HEK293 (cell line): ENCODE measurements around the gene KRT13.

Experiments used
- CTCF ChIA-PET: fragments of 350-600 bp; formaldehyde crosslinking; extraction: SDS; loops from one replicate; lab custom pipeline; 2021; ENCODE audit warnings: antibody characterized with exemption; lab: Yijun Ruan, JAX
- POLR2A ChIA-PET: fragments of 300-600 bp; formaldehyde crosslinking; extraction: SDS; loops from one replicate; lab custom pipeline; 2020; ENCODE audit warnings: antibody characterized with exemption, inconsistent platforms; lab: Yijun Ruan, JAX
- H3K27ac ChIP-seq: fragments of 200-500 bp; sonication (Bioruptor generic); 2 replicates; pipeline ENCODE4 v1.5.1; 2014; ENCODE audit warnings: low read depth, low read length, control low read depth, inconsistent platforms; ENCODE audit errors: extremely low read depth
- H3K36me3 ChIP-seq, 2 experiments: fragments of 200-500 bp in 1 of 2; sonication (Bioruptor generic) in 1 of 2; 1 replicate in 1 of 2; 2 replicates in 1 of 2; pipeline ENCODE4 v1.5.1; 2014 to 2017; ENCODE audit warnings: inconsistent platforms in 2 of 2, low read length in 2 of 2; ENCODE audit not compliant: control insufficient read depth in 2 of 2, insufficient read depth in 1 of 2
- H3K4me1 ChIP-seq: fragments of 200-500 bp; sonication (Bioruptor generic); 2 replicates; pipeline ENCODE4 v1.5.1; 2014; ENCODE audit warnings: mild to moderate bottlenecking, low read length, inconsistent platforms; ENCODE audit not compliant: control insufficient read depth, insufficient read depth
- H3K4me3 ChIP-seq: 2 replicates; pipeline ENCODE4 v1.5.1; 2011; ENCODE audit warnings: low read depth, mild to moderate bottlenecking, control low read depth, low read length, moderate library complexity
- H3K9me3 ChIP-seq: fragments of 200-500 bp; sonication (Bioruptor generic); 2 replicates; pipeline ENCODE4 v1.5.1; 2014; ENCODE audit warnings: low read depth, low read length, inconsistent platforms; ENCODE audit not compliant: control insufficient read depth, insufficient read depth
- FEZF1 ChIP-seq: fragments of 450-650 bp; formaldehyde crosslinking; IDR thresholded peaks from 2 replicates; pipeline ENCODE4 v1.5.1; 2016; ENCODE audit warnings: missing biosample characterization, missing genetic modification characterization
- HOXA7 ChIP-seq: sonication (generic); formaldehyde crosslinking; IDR thresholded peaks from 2 replicates; pipeline ENCODE4 v1.8.1; 2022; ENCODE audit warnings: missing genetic modification reagents, borderline replicate concordance
- IKZF3 ChIP-seq: fragments of 450-650 bp; IDR thresholded peaks from 2 replicates; pipeline ENCODE4 v1.5.0; 2018; ENCODE audit warnings: missing biosample characterization, mild to moderate bottlenecking, missing genetic modification characterization, moderate library complexity
- MZF1 ChIP-seq: fragments of 450-650 bp; formaldehyde crosslinking; IDR thresholded peaks from 2 replicates; pipeline ENCODE4 v1.5.1; 2017; ENCODE audit warnings: missing biosample characterization, missing genetic modification characterization, borderline replicate concordance
- OSR2 ChIP-seq: fragments of 450-650 bp; formaldehyde crosslinking; IDR thresholded peaks from 2 replicates; pipeline ENCODE4 v1.5.1; 2016; ENCODE audit warnings: missing biosample characterization, missing genetic modification characterization
- PRDM10 ChIP-seq: fragments of 450-650 bp; formaldehyde crosslinking; IDR thresholded peaks from 2 replicates; pipeline ENCODE4 v1.5.1; 2016; ENCODE audit warnings: missing biosample characterization, missing genetic modification characterization
- SCRT2 ChIP-seq: fragments of 450-650 bp; formaldehyde crosslinking; IDR thresholded peaks from 2 replicates; pipeline ENCODE4 v1.5.1; 2016; ENCODE audit warnings: missing biosample characterization, missing genetic modification characterization
- SP2 ChIP-seq: fragments of 450-650 bp; formaldehyde crosslinking; IDR thresholded peaks from 2 replicates; pipeline ENCODE4 v1.5.1; 2016; ENCODE audit warnings: missing biosample characterization, missing genetic modification characterization
- TRIM28 ChIP-seq: IDR thresholded peaks from 2 replicates; pipeline ENCODE4 v1.6.1; 2011; ENCODE audit warnings: low read length, control low read depth, borderline replicate concordance
- ZBTB17 ChIP-seq: fragments of 450-650 bp; formaldehyde crosslinking; IDR thresholded peaks from 2 replicates; pipeline ENCODE4 v1.5.1; 2016; ENCODE audit warnings: missing biosample characterization, missing genetic modification characterization
- ZBTB21 ChIP-seq: fragments of 450-650 bp; formaldehyde crosslinking; IDR thresholded peaks from 2 replicates; pipeline ENCODE4 v1.5.1; 2017; ENCODE audit warnings: missing biosample characterization, missing genetic modification characterization
- ZNF10 ChIP-seq: fragments of 450-650 bp; formaldehyde crosslinking; IDR thresholded peaks from 2 replicates; pipeline ENCODE4 v1.5.1; 2017; ENCODE audit warnings: missing biosample characterization, missing genetic modification characterization
- ZNF211 ChIP-seq: fragments of 450-650 bp; formaldehyde crosslinking; IDR thresholded peaks from 2 replicates; pipeline ENCODE4 v1.5.1; 2016; ENCODE audit warnings: low read depth, missing biosample characterization, missing genetic modification characterization
- ZNF266 ChIP-seq: fragments of 450-650 bp; formaldehyde crosslinking; IDR thresholded peaks from 2 replicates; pipeline ENCODE4 v1.5.1; 2016; ENCODE audit warnings: missing biosample characterization, missing genetic modification characterization, low read depth
- ZNF335 ChIP-seq: fragments of 450-650 bp; formaldehyde crosslinking; conservative IDR thresholded peaks from 2 replicates; pipeline ENCODE4 v1.5.1; 2016; ENCODE audit warnings: missing biosample characterization, missing genetic modification characterization
- ZNF341 ChIP-seq: fragments of 450-650 bp; formaldehyde crosslinking; IDR thresholded peaks from 2 replicates; pipeline ENCODE4; 2016; ENCODE audit warnings: low read depth, missing biosample characterization, missing genetic modification characterization
- ZNF513 ChIP-seq: fragments of 450-650 bp; IDR thresholded peaks from 2 replicates; pipeline ENCODE4 v1.5.1; 2018; ENCODE audit warnings: missing biosample characterization, missing genetic modification characterization
- ZNF514 ChIP-seq: fragments of 450-650 bp; formaldehyde crosslinking; IDR thresholded peaks from 2 replicates; pipeline ENCODE4 v1.5.1; 2016; ENCODE audit warnings: missing biosample characterization, missing genetic modification characterization
- ZNF621 ChIP-seq: fragments of 450-650 bp; formaldehyde crosslinking; IDR thresholded peaks from 2 replicates; pipeline ENCODE4 v1.5.1; 2017; ENCODE audit warnings: missing biosample characterization, missing genetic modification characterization
- ZNF639 ChIP-seq: fragments of 450-650 bp; formaldehyde crosslinking; IDR thresholded peaks from 2 replicates; pipeline ENCODE4 v1.5.1; 2016; ENCODE audit warnings: missing biosample characterization, missing genetic modification characterization
- ZNF664 ChIP-seq: fragments of 450-650 bp; formaldehyde crosslinking; IDR thresholded peaks from 2 replicates; pipeline ENCODE4 v1.5.1; 2016; ENCODE audit warnings: missing biosample characterization, missing genetic modification characterization
- ZNF791 ChIP-seq: fragments of 450-650 bp; formaldehyde crosslinking; IDR thresholded peaks from 2 replicates; pipeline ENCODE4 v1.5.1; 2016; ENCODE audit warnings: missing biosample characterization, missing genetic modification characterization
- ZSCAN30 ChIP-seq: fragments of 450-650 bp; IDR thresholded peaks from 2 replicates; pipeline ENCODE4 v1.5.1; 2018; ENCODE audit warnings: missing biosample characterization, mild to moderate bottlenecking, missing genetic modification characterization, moderate library complexity
- TF ChIP-seq, protein P1 (sequence below): fragments of 450-650 bp; formaldehyde crosslinking; IDR thresholded peaks from 2 replicates; pipeline ENCODE4 v1.5.1; 2016; ENCODE audit warnings: missing biosample characterization, missing genetic modification characterization

Gene KRT13

GRCh38 chr17:41531993-41532392 lies 26.6 kb upstream of the KRT13 start:
- CTCF ChIA-PET = interaction anchor here (1.1 to 4.8 kb wide), 4 partner anchors 17 to 117 kb away, joined by 3 to 55 read pairs (median 6); no protein-coding TSS in a partner anchor

GRCh38 chr17:41530062-41531048 lies 24.9 kb upstream of the KRT13 start:
- ChIA-PET CTCF (interaction anchor here (0.7 to 4.8 kb wide), 12 partner anchors 10 to 384 kb away, joined by 3 to 55 read pairs (median 4); no protein-coding TSS in a partner anchor), POLR2A (interaction anchor here (1.6 to 1.8 kb wide), 2 partner anchors 135 to 159 kb away, joined by 5 to 13 read pairs; partner anchors contain the start of gene EIF1)
- Histone ChIP-seq H3K36me3 (no peaks in the 10 kb centered on the region; a peak in 1 of 3 replicates), H3K4me3 (no peak overlapping the region), H3K27ac (peak overlapping the region; percentile 32), H3K9me3 (no peaks in the 10 kb centered on the region), H3K4me1 (peaks cover 14% of the 10 kb centered on the region)
- TF ChIP-seq ZNF513 (0 out of 2 replicates have a peak, but pooled peaks have one; percentile 25), ZBTB21 (tag by site-specific recombination) (no peak), TRIM28 (peak; percentile 48; the same call in 1 of the 2 replicates), ZNF335 (tag by site-specific recombination) (peak; percentile 87), SCRT2 (tag by site-specific recombination) (peak; percentile 55; the same call in 1 of the 2 replicates), ZNF791 (tag by site-specific recombination) (no peak), FEZF1 (0 out of 2 replicates have a peak, but pooled peaks have one; percentile 18), ZNF266 (tag by site-specific recombination) (no peak), OSR2 (tag by site-specific recombination) (peak; percentile 65; the same call in 1 of the 2 replicates), ZSCAN30 (tag by site-specific recombination) (peak; percentile 6; the same call in 1 of the 2 replicates), MZF1 (tag by site-specific recombination) (no peak), ZNF514 (no peak), IKZF3 (tag by site-specific recombination) (0 out of 2 replicates have a peak, but pooled peaks have one; percentile 41), PRDM10 (tag by site-specific recombination) (peak; percentile 84), HOXA7 (CRISPR knock-in tag) (no peak), ZNF10 (peak; percentile 98), SP2 (tag by site-specific recombination) (peak; percentile 60), ZBTB17 (tag by site-specific recombination) (peak; percentile 41; the same call in 1 of the 2 replicates), ZNF621 (tag by site-specific recombination) (no peak), ZNF211 (tag by site-specific recombination) (no peak), ZNF341 (tag by site-specific recombination) (0 out of 2 replicates have a peak, but pooled peaks have one; percentile 31)
- TF ChIP-seq, protein P1, sequence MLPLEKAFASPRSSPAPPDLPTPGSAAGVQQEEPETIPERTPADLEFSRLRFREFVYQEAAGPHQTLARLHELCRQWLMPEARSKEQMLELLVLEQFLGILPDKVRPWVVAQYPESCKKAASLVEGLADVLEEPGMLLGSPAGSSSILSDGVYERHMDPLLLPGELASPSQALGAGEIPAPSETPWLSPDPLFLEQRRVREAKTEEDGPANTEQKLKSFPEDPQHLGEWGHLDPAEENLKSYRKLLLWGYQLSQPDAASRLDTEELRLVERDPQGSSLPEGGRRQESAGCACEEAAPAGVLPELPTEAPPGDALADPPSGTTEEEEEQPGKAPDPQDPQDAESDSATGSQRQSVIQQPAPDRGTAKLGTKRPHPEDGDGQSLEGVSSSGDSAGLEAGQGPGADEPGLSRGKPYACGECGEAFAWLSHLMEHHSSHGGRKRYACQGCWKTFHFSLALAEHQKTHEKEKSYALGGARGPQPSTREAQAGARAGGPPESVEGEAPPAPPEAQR (tag by site-specific recombination) = no peak

More at GRCh38 chr17:41531993-41532392, 26.6 kb upstream of the KRT13 start:
- no peak for TF ChIP-seq ZNF639 (tag by site-specific recombination)
- 0 out of 2 replicates have a peak, but pooled peaks have one; percentile 25 for TF ChIP-seq ZNF664
- POLR2A ChIA-PET = interaction anchor here (0.8 kb wide), 1 partner anchor 156 kb away, joined by 4 read pairs; no protein-coding TSS in a partner anchor
- no peaks in the 10 kb centered on the region for H3K36me3 ChIP-seq
- H3K9me3 ChIP-seq = no peaks in the 10 kb centered on the region
- H3K4me1 ChIP-seq = peaks cover 14% of the 10 kb centered on the region
- no peak overlapping the region for H3K4me3 ChIP-seq
- H3K27ac ChIP-seq = no peak overlapping the region
